ENCODE measurements around the gene KCNMA1.
"Not testable (repeated sequence)": the region's sequence is repeated elsewhere in the genome, so short reads cannot be mapped to it uniquely, and the experiment has no call there.

The KCNMA1 gene

DNA sequence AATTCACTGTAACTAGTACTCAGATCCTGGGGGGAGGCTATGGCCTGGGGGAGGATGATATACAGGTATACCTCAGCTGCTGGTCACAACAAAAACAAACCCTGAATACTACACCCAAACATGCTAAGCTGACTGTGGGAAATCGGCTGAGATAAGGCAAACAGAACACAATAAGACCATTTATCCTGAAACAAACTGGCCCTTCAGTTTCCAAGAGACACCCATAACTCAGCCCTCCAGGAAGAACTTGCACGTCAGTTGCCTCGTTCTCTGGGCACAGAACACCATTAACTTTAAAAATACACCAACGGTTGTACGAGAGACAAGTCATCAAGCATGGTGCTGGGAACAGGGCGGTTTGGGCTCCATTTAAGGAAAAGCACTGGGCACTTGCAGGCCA is 24.1 kb upstream of the KCNMA1 start:
- DNase-seq (ENCODE audit: low read depth): no peak

- no peak for DNase-seq (ENCODE audit: low read depth)
Measured at GRCh38 chr10:77661100-77661499, 23.5 kb upstream of the KCNMA1 start.

DNA sequence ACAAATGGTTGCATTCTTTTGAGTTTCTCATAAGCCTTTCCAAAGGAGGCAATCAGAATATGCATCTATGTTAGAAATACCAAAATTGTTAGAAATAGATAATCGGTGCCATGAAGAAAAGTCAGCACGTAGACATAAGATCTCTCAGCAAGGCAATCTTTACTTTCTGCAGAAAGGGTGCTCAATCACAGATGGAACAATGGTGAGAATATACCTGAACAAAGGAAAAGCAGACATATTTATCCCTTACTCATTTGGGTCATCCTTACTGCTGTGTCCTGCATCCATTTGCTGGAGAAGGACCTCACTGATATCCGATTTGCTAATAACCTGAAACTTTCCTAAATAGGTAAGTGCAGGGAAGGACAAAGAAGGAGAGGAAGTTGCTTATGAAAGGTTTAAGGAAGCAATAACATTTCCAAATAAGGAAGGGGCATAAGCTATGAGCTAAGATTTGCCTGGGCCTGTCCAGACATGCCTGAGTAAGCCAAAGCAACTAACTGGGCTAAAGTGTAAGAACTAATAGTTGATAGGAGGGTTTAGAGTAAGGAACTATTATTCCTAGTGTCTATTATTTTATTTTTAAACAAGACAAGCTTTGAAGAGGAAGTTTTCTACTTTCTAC is 21.6 kb upstream of the KCNMA1 start:
- DNase-seq (ENCODE audit: low read depth): not testable (repeated sequence)

DNA sequence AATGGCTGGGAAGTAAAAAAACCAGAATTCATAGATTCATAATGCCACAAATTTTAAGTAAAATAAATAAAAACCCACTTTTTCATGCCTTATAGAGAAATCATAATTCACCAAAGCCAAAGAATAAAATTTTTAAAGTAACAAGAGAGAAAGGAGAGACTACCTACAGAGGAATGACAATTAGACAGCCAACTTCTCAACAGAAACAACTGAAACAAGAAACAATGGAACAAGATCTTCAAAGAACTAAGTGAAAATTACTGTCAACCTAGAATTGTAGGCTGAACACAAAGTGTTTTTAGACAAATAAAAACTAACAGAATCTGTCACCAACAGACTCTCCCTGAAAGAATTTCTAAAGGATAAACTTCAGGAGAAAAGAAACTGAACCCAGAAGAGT is 15.6 kb upstream of the KCNMA1 start:
- DNase-seq (ENCODE audit: low read depth): no peak

GRCh38 chr10:77649333-77650331 is 12.0 kb upstream of the KCNMA1 start:
- DNase-seq (ENCODE audit: low read depth): no peak

GRCh38 chr10:77648472-77648871 is 10.9 kb upstream of the KCNMA1 start:
- no peak for DNase-seq (ENCODE audit: low read depth)

GRCh38 chr10:77647543-77648293 is 10.1 kb upstream of the KCNMA1 start:
- DNase-seq (ENCODE audit: low read depth): no peak

DNA sequence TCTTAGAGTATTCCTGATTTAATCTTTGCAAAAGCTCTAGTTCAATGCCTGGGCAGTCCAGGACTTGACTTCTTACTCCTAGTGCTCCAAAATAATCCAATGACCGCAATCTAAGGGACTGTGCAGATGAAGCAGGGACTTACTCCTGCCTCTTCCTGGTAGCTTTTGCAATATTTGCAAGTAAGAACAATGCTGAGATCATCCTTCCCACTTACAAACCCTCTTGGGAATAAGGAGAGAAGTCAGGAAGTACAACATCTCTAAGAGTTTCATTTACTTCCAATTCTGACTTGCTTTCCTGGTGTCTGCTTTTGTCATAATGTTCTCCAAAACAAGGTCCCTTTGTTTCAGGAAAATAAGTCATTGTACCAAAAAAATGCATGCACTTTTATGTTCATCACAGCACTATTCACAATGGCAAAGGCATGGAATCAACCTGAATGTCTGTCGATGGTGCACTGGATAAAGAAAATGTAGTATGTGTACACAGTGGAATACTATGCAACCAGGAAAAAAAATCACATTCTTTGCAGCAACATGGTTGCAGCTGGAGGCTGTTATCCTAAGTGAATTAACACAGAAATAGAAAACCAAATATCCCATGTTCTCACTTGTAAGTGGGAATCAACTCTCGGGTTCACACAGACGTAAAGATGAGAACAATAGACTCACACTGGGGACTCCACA is 7.1 kb upstream of the KCNMA1 start:
- no peak for DNase-seq (ENCODE audit: low read depth)

DNA sequence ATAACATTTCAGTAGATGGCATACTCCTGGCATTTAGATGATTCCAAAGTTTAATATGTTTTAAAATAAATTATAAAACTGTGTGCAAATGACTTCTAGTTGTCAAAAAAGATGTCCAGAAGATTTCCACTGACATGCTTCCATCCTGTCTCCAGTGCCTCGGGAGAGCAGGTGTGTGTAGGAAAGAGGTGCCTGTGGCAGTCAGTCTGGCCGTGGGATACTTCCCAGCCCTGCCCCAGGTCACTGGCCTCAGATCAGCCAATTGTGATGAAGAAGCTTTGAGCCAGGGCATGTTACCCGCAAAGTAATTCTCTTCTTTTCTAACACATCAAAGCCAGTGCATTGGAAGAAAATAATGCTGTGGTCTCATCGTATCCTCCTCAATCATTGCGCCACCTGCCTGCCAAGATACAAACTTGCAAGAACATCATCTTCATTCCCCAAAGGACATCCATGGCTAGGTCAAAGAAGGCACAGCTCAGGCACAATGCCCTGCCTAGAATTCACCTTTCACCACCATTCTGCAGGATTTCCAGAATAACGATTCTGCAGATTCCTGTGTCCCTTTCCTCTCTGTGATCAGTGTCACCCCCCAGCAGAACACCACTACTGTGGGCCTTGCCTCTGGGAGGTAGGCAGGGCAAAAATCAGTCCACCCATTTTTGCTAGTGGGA is 6.3 kb upstream of the KCNMA1 start:
- DNase-seq (ENCODE audit: low read depth): peak; percentile 11

DNA sequence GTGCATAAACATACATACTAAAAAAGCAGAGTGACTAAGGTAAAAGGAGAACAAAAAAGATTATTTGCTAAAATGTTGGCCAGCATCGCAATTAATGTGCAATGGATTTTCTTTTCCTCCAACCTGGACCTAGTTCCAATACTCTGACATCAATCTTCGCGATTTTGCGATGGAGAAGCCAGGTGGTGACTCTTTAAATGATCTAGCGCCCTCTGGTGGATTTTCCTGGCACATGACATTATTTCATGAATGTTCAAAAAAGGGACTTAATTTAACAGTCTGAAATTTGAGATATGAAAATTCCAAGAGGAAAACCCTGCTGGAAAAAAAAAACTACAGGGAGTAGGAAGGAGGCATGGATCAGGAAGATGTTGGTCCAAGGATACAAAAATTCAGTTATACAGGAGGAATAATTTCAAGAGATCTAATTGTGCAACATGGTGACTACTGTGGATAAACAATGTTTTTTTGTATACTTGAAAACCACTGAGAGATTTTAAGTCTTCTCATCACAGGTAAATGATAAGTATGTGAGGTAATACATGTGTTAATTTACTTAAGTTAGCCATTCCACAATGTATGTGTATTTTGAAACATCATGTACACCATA is 4.3 kb upstream of the KCNMA1 start:
- no peak for DNase-seq (ENCODE audit: low read depth)

DNA sequence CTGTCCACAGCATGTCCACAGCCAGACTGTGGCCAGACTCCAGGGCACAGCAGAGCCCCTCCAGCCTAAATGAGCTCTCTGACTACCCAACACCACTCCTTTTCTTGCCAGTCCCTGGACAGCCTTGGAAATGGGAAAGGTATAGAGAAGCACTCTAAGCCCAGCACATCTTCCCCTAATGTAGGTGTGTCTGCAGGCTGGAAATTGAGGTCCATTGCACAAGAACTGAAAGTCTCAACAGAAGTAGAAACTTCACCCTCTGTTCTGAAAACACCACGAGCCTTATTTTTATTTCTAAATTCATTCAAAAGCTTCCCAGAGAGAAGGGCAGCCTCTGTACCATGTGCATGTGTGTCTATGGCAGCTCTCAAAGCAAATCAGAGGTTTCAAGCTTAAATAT is 3.7 kb upstream of the KCNMA1 start:
- no peak for DNase-seq (ENCODE audit: low read depth)

DNA sequence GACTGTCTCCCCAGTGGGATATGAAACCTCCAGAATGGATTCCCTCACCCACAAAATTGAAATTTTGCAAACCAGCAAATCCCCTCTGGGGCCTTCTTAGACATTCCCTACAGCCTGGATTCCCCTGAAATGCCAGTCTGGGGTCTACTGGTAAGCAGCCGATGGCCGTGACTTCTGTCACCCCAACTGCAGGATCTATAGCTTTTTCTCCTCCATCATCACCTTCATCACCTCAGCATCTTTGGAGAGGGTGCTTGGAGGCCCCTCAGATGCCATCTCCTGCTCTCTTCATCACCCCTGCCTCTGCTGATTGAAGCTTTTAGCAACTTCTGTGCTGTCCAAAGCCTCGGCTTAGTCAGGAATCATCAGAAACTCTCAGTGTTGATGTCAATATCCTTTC is 2.6 kb upstream of the KCNMA1 start:
- no peak for DNase-seq (ENCODE audit: low read depth)

- no peak for DNase-seq (ENCODE audit: low read depth)
Measured at GRCh38 chr10:77639756-77640155, 2.1 kb upstream of the KCNMA1 start.

- no peak for DNase-seq (ENCODE audit: low read depth)
Measured at GRCh38 chr10:77638321-77639101, 903 bp upstream of the KCNMA1 start.

- DNase-seq (ENCODE audit: low read depth): no peak
Measured at GRCh38 chr10:77636967-77637531, 559 bp downstream of the KCNMA1 start.

DNA sequence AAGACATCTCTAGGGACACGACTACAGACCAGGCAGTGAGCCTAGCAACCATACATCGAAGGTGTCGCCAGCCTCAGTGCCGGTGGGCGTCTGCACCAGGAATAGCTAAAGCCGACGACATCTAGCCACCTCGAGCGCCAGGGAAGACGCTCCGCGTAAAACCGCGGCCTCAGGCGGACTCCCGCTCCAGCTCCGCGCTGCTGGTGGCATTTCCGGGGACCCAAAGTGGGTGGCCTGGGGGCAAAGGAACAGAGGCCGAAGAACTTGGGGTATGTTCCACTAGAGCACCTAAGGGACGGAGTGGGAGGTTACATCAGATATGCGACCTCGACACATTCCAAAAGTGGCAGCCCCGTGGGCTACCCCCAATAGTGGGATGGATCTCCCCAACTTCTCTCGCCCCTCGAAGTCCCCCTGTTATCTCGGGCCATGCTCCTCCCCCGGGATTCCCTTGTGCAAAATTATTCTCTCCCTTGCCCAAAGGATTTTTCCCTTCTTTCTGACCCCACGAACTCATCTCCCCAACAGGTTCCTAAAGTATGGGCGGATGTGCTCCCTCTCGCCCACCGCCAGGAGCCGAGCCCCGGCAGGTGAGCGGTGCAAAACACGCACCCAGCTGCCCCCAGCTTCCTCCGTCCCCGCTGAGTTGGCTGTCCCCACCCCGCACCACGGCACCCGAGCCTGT is 1.2 kb downstream of the KCNMA1 start:
- DNase-seq (ENCODE audit: low read depth): no peak

- DNase-seq (ENCODE audit: low read depth): no peak
Measured at GRCh38 chr10:77635402-77636227, 2.0 kb downstream of the KCNMA1 start.

DNA sequence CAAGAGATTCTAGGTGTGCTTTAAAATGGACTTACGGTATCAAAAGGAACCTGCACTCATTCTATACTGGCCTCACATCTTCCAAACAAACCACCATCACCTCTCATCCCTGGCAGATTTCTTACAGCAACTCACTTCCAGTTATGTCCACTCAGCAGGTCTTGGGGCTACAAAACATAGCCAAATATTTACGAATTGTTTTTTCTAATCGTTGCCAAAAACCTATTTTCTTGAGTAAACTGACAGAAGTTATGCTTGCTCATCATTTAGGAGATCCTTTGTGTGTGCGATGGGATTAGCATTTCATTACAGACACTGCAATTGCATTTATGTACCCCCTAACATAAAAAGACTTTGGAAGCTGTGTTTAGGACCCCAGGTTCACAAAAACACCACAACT is 2.7 kb downstream of the KCNMA1 start:
- DNase-seq (ENCODE audit: low read depth): no peak

Measured in CMK (cell line).